Body of pancreas (tissue), 4 donors: ENCODE measurements around the gene SLC12A7. TPM values are rescaled to one million over a fixed set of nuclear protein-coding genes. Genes with fewer than 3 reads are reported as not detected.
"Not testable (repeated sequence)": the region's sequence is repeated elsewhere in the genome, so short reads cannot be mapped to it uniquely, and the experiment has no call there.

Experiments used
- ATAC-seq: fragments of 150-250 bp; one replicate; pipeline ENCODE4 v1.9.1; 2016
- DNase-seq, 4 donors: peaks; one replicate each; pipeline ENCODE4 v3.0.0-alpha.2; 2019
- H3K27ac ChIP-seq, 4 donors: fragments of 200-600 bp; sonication (generic); 1 replicate in 3 of 4; 2 replicates in 1 of 4; pipeline versions ENCODE4 v1.5.1 to v1.6.1; 2016 to 2019; ENCODE audit warnings: mild to moderate bottlenecking in 1 of 4, mixed read lengths in 1 of 4, moderate library complexity in 1 of 4
- H3K27me3 ChIP-seq, 2 donors: fragments of 200-600 bp; sonication (generic); one replicate each; pipeline ENCODE4 v1.6.0; 2016; ENCODE audit warnings: mild to moderate bottlenecking in 1 of 2
- H3K36me3 ChIP-seq, 2 donors: fragments of 200-600 bp; sonication (generic); replicated peaks in 1 of 2; 2 replicates each; pipeline ENCODE4 v1.5.1; 2016; ENCODE audit warnings: low read depth in 2 of 2; ENCODE audit not compliant: insufficient read depth in 1 of 2
- H3K4me1 ChIP-seq: fragments of 200-600 bp; sonication (generic); one replicate; pipeline ENCODE4 v1.6.0; 2016
- H3K4me3 ChIP-seq, 2 donors: fragments of 200-600 bp; sonication (generic); 1 replicate in 1 of 2; 2 replicates in 1 of 2; pipeline ENCODE4 v1.5.1; 2016 to 2019
- H3K9me3 ChIP-seq, 3 donors: fragments of 200-600 bp; sonication (generic); 1 replicate in 2 of 3; 2 replicates in 1 of 3; pipeline ENCODE4 v1.5.1; 2016
- CTCF ChIP-seq, 7 experiments: fragments of 450-650 bp in 4 of 7; fragments of 200-600 bp in 3 of 7; sonication (generic) in 3 of 7; IDR thresholded peaks; one replicate each; pipeline ENCODE4 v1.5.1; 2016 to 2019; ENCODE audit warnings: antibody characterized with exemption in 7 of 7
- POLR2A ChIP-seq, 3 donors: fragments of 450-650 bp; IDR thresholded peaks; one replicate each; pipeline ENCODE4 v1.6.1; 2016; ENCODE audit warnings: antibody characterized with exemption in 3 of 3, mild to moderate bottlenecking in 2 of 3
- WGBS, 2 donors: methylation state at CpG; one replicate each; pipeline ENCODE4 v1.1.5; 2017; 5-methylcytosine and 5-hydroxymethylcytosine counted together
- intact Hi-C: fragments of 100-400 bp; cut with DNase I; formaldehyde crosslinking; loops from one replicate; pipeline ENCODE4 v1.15.1; 2023
- total RNA-seq, 2 donors: library from RNA; depleted of rRNA; stranded (reverse); fragments of >200 nt; gene quantifications; one replicate each; pipeline ENCODE4 v1.1.0, GENCODE V29; 2016

The SLC12A7 gene
- total RNA-seq, 2 donors from 2014 or later: 35.5 to 42.8 TPM

- no peak for TF ChIP-seq POLR2A (IDR thresholded peaks at IDR 0.05)
- no peak for TF ChIP-seq CTCF (IDR thresholded peaks at IDR 0.05)
- intact Hi-C loops: no loop called here
- Histone ChIP-seq H3K27me3 (no peaks in the 10 kb centered on the region), H3K9me3 (no peaks in the 10 kb centered on the region), H3K36me3 (peaks cover 9 to 35% of the 10 kb centered on the region in 2 donors), H3K4me1 (no peaks in the 10 kb centered on the region), H3K27ac (no peak overlapping the region), H3K4me3 (no peak overlapping the region)
- no peak for DNase-seq
- whole genome bisulfite sequencing, 2 donors: 82 to 94% methylated on average over 5 to 10 of the region's 10 CpGs
- no peak for ATAC-seq
Measured at GRCh38 chr5:1061916-1062315, 49.9 kb downstream of the SLC12A7 start.

- DNase-seq: not testable (repeated sequence)
- H3K36me3 ChIP-seq: peaks cover 9 to 35% of the 10 kb centered on the region in 2 donors
Measured at GRCh38 chr5:1061292-1061691, 50.6 kb downstream of the SLC12A7 start.

GRCh38 chr5:1060535-1060981 lies 51.3 kb downstream of the SLC12A7 start:
- no peak for DNase-seq
- intact Hi-C loops: no loop called here
- peaks cover 8 to 36% of the 10 kb centered on the region in 2 donors for H3K36me3 ChIP-seq
- no peak for ATAC-seq
- 79% methylated on average over 19 of the region's 24 CpGs; no CpG with 5 or more reads in 1 of the 2 donors for WGBS, 2 donors
- no peak overlapping the region for H3K27ac ChIP-seq
- no peak overlapping the region for H3K4me3 ChIP-seq
- no peaks in the 10 kb centered on the region for H3K4me1 ChIP-seq
- no peaks in the 10 kb centered on the region for H3K27me3 ChIP-seq
- TF ChIP-seq POLR2A (IDR thresholded peaks at IDR 0.05): no peak
- no peak for TF ChIP-seq CTCF (IDR thresholded peaks at IDR 0.05)
- no peaks in the 10 kb centered on the region for H3K9me3 ChIP-seq

More at GRCh38 chr5:1061292-1061691, 50.6 kb downstream of the SLC12A7 start:
- ATAC-seq, H3K27ac ChIP-seq, H3K27me3 ChIP-seq, H3K4me1 ChIP-seq, intact Hi-C loops, H3K4me3 ChIP-seq, H3K9me3 ChIP-seq: not testable (repeated sequence)
- WGBS, 2 donors: 93 to 96% methylated on average over 4 to 20 of the region's 43 CpGs

- Histone ChIP-seq H3K4me3 (no peak overlapping the region), H3K4me1 (no peaks in the 10 kb centered on the region), H3K9me3 (no peaks in the 10 kb centered on the region), H3K36me3 (peaks cover 4 to 40% of the 10 kb centered on the region in 2 donors), H3K27me3 (no peaks in the 10 kb centered on the region), H3K27ac (no peak overlapping the region)
- ATAC-seq: no peak
- TF ChIP-seq POLR2A (IDR thresholded peaks at IDR 0.05): no peak
- TF ChIP-seq CTCF (IDR thresholded peaks at IDR 0.05): no peak
- intact Hi-C loops: no loop called here
- DNase-seq: no peak
- 40 to 85% methylated on average over 2 to 14 of the region's 17 CpGs for WGBS, 2 donors
Measured at GRCh38 chr5:1059884-1060263, 52.0 kb downstream of the SLC12A7 start.

- Histone ChIP-seq H3K9me3 (no peaks in the 10 kb centered on the region), H3K4me1 (no peaks in the 10 kb centered on the region), H3K27me3 (no peaks in the 10 kb centered on the region), H3K4me3 (no peak overlapping the region), H3K36me3 (peaks cover 4 to 40% of the 10 kb centered on the region in 2 donors), H3K27ac (no peak overlapping the region)
- TF ChIP-seq POLR2A (IDR thresholded peaks at IDR 0.05): no peak
- TF ChIP-seq CTCF (IDR thresholded peaks at IDR 0.05): no peak
- WGBS, 2 donors: 92 to 95% methylated on average over 19 to 34 of the region's 34 CpGs
- no peak for ATAC-seq
- no peak for DNase-seq
- intact Hi-C loops: no loop called here
Measured at GRCh38 chr5:1058988-1059883, 52.6 kb downstream of the SLC12A7 start.
